ENCODE data around the gene PASD1.

The PASD1 gene

DNA sequence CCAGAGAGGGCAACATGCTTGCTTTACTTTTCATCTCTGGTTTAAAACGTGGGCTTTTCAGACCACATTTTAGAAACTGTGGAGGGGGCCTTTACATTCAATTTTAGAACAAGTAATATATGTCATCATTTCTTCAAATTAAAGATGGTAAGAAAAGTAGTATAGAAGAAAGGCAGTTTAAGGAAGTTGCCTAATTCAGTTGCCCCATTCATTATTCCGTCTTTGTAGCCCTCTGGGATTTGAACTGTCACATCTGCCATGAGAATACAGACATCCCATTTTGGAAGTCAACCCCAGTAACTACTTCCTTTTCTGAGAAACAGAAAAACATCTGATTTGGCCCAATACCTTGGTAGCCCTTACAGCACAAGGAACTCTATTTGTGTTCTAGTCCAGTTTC is 61.2 kb downstream of the PASD1 start:
- Histone ChIP-seq H3K4me2 (ENCODE audit: insufficient read depth, low read length, poor library complexity, severe bottlenecking) (no peak overlapping the region), H3K4me1 (ENCODE audit: control insufficient read depth in 2 of 2, insufficient read depth in 1 of 2, low read depth in 1 of 2, low read length in 2 of 2) (no peaks in the 10 kb centered on the region), H2BK5ac (ENCODE audit: low read length) (no peak overlapping the region), H3K9ac (ENCODE audit: low read depth, low read length, poor library complexity) (no peak overlapping the region), H3K18ac (ENCODE audit: low read length) (no peak overlapping the region), H3K27me3 (ENCODE audit: control insufficient read depth in 3 of 3, insufficient read depth in 3 of 3, low read depth in 1 of 3, low read length in 3 of 3) (peaks cover 0 to 12% (median 0%) of the 10 kb centered on the region in 3 experiments), H3K4ac (ENCODE audit: low read length) (no peak overlapping the region), H3K9me3 (replicated peaks in 1 of 2; ENCODE audit: control insufficient read depth in 2 of 2, insufficient read depth in 1 of 2, low read depth in 1 of 2, low read length in 2 of 2) (no peaks in the 10 kb centered on the region), H2AFZ (ENCODE audit: low read length) (no peak overlapping the region), H2BK12ac (ENCODE audit: low read length) (no peak overlapping the region), H2BK15ac (ENCODE audit: low read length) (no peak overlapping the region), H3K4me3 (ENCODE audit: low read length in 2 of 2) (no peak overlapping the region), H3K27ac (replicated peaks; ENCODE audit: low read length) (no peak overlapping the region), H4K8ac (ENCODE audit: low read depth, low read length) (no peak overlapping the region), H3K36me3 (replicated peaks in 1 of 2; ENCODE audit: control insufficient read depth in 2 of 2, insufficient read depth in 2 of 2, low read length in 2 of 2) (no peaks in the 10 kb centered on the region), H3K79me1 (ENCODE audit: low read depth, low read length) (no peaks in the 10 kb centered on the region), H2BK120ac (ENCODE audit: low read depth, low read length) (no peak overlapping the region), H3K23ac (ENCODE audit: low read depth, low read length, poor library complexity) (no peak overlapping the region), H3K14ac (ENCODE audit: low read length) (no peak overlapping the region), H2AK5ac (ENCODE audit: low read depth, low read length) (no peak overlapping the region), H4K91ac (ENCODE audit: low read depth, low read length, poor library complexity) (no peak overlapping the region)
- WGBS, 2 donors (ENCODE audit: extremely low coverage in 2 of 2, insufficient read length in 2 of 2, insufficient replicate concordance in 1 of 2), result no CpG with 5 or more reads among the region's 2 CpGs
- DNase-seq (ENCODE audit: low spot score), result no peak

DNA sequence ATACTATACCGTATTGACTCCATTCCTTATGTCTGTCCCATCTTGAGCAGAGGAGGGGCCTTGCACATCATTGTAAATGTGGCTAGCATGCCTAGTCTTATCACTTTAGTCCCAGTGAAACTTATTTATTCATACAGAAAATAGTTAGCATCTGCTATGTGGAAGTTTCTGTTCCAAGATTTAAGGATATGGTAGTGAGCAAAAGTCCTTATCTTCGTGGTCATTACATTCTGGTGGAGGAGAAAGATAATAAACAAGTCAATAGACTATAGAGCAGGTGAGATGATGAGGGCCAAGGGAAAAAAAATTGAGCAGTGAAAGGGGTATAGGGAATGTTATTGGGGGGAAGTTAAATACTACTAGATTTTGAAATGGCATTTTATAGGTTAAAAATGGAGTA is 68.3 kb downstream of the PASD1 start:
- no peak overlapping the region for H3K4me2 ChIP-seq (ENCODE audit: insufficient read depth, low read length, poor library complexity, severe bottlenecking)
- no peak for DNase-seq (ENCODE audit: low spot score)
- H4K8ac ChIP-seq (ENCODE audit: low read depth, low read length), result no peak overlapping the region
- H3K4me3 ChIP-seq (ENCODE audit: low read length in 2 of 2), result no peak overlapping the region
- H3K79me1 ChIP-seq (ENCODE audit: low read depth, low read length), result no peaks in the 10 kb centered on the region
- H2BK12ac ChIP-seq (ENCODE audit: low read length), result no peak overlapping the region
- no peaks in the 10 kb centered on the region for H3K4me1 ChIP-seq (ENCODE audit: control insufficient read depth in 2 of 2, insufficient read depth in 1 of 2, low read depth in 1 of 2, low read length in 2 of 2)
- H2BK5ac ChIP-seq (ENCODE audit: low read length), result no peak overlapping the region
- H2BK15ac ChIP-seq (ENCODE audit: low read length), result no peak overlapping the region
- no peak overlapping the region for H2AK5ac ChIP-seq (ENCODE audit: low read depth, low read length)
- peaks cover 0 to 7% (median 0%) of the 10 kb centered on the region in 3 experiments for H3K27me3 ChIP-seq (ENCODE audit: control insufficient read depth in 3 of 3, insufficient read depth in 3 of 3, low read depth in 1 of 3, low read length in 3 of 3)
- no peak overlapping the region for H3K18ac ChIP-seq (ENCODE audit: low read length)
- no peak overlapping the region for H4K91ac ChIP-seq (ENCODE audit: low read depth, low read length, poor library complexity)
- H3K27ac ChIP-seq (replicated peaks; ENCODE audit: low read length), result no peak overlapping the region
- no peak overlapping the region for H2AFZ ChIP-seq (ENCODE audit: low read length)
- no peak overlapping the region for H3K14ac ChIP-seq (ENCODE audit: low read length)
- WGBS, 2 donors (ENCODE audit: extremely low coverage in 2 of 2, insufficient read length in 2 of 2, insufficient replicate concordance in 1 of 2), result no CpG with 5 or more reads among the region's 2 CpGs
- no peak overlapping the region for H3K4ac ChIP-seq (ENCODE audit: low read length)
- H3K9ac ChIP-seq (ENCODE audit: low read depth, low read length, poor library complexity), result no peak overlapping the region
- no peak overlapping the region for H2BK120ac ChIP-seq (ENCODE audit: low read depth, low read length)
- no peaks in the 10 kb centered on the region for H3K36me3 ChIP-seq (replicated peaks in 1 of 2; ENCODE audit: control insufficient read depth in 2 of 2, insufficient read depth in 2 of 2, low read length in 2 of 2)
- no peaks in the 10 kb centered on the region for H3K9me3 ChIP-seq (replicated peaks in 1 of 2; ENCODE audit: control insufficient read depth in 2 of 2, insufficient read depth in 1 of 2, low read depth in 1 of 2, low read length in 2 of 2)
- no peak overlapping the region for H3K23ac ChIP-seq (ENCODE audit: low read depth, low read length, poor library complexity)

DNA sequence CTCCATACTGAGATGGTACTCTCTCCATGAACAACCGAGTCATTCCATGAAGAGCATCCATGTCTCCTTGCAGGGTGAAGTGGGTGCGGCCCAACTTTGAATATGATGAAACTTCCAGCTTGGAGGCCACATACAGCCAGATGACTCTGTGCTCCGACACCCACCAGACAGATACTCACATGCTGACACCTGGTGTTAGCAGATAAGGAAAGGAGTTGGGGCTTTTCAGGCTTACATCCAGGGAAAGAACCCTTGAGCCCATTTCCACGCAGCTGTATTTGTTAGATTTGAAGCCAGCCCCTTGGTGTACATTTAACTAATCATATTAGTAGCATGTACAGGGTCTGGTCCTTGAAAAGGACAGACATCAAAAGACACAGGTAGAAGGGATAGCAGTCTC is 69.7 kb downstream of the PASD1 start:
- DNase-seq (ENCODE audit: low spot score), result no peak
- Histone ChIP-seq H3K36me3 (replicated peaks in 1 of 2; ENCODE audit: control insufficient read depth in 2 of 2, insufficient read depth in 2 of 2, low read length in 2 of 2) (no peaks in the 10 kb centered on the region), H3K9me3 (replicated peaks in 1 of 2; ENCODE audit: control insufficient read depth in 2 of 2, insufficient read depth in 1 of 2, low read depth in 1 of 2, low read length in 2 of 2) (no peaks in the 10 kb centered on the region), H3K14ac (ENCODE audit: low read length) (no peak overlapping the region), H3K9ac (ENCODE audit: low read depth, low read length, poor library complexity) (no peak overlapping the region), H2BK15ac (ENCODE audit: low read length) (no peak overlapping the region), H4K8ac (ENCODE audit: low read depth, low read length) (no peak overlapping the region), H3K27ac (replicated peaks; ENCODE audit: low read length) (no peak overlapping the region), H3K4ac (ENCODE audit: low read length) (no peak overlapping the region), H4K91ac (ENCODE audit: low read depth, low read length, poor library complexity) (no peak overlapping the region), H3K18ac (ENCODE audit: low read length) (no peak overlapping the region), H2AK5ac (ENCODE audit: low read depth, low read length) (no peak overlapping the region), H3K79me1 (ENCODE audit: low read depth, low read length) (no peaks in the 10 kb centered on the region), H3K27me3 (ENCODE audit: control insufficient read depth in 3 of 3, insufficient read depth in 3 of 3, low read depth in 1 of 3, low read length in 3 of 3) (peaks cover 0 to 7% (median 0%) of the 10 kb centered on the region in 3 experiments), H2BK12ac (ENCODE audit: low read length) (no peak overlapping the region), H3K4me1 (ENCODE audit: control insufficient read depth in 2 of 2, insufficient read depth in 1 of 2, low read depth in 1 of 2, low read length in 2 of 2) (no peaks in the 10 kb centered on the region), H2BK5ac (ENCODE audit: low read length) (no peak overlapping the region), H2BK120ac (ENCODE audit: low read depth, low read length) (no peak overlapping the region), H3K4me2 (ENCODE audit: insufficient read depth, low read length, poor library complexity, severe bottlenecking) (no peak overlapping the region), H3K4me3 (ENCODE audit: low read length in 2 of 2) (no peak overlapping the region), H2AFZ (ENCODE audit: low read length) (no peak overlapping the region), H3K23ac (ENCODE audit: low read depth, low read length, poor library complexity) (no peak overlapping the region)
- WGBS, 2 donors (ENCODE audit: extremely low coverage in 2 of 2, insufficient read length in 2 of 2, insufficient replicate concordance in 1 of 2), result no CpG with 5 or more reads among the region's 4 CpGs

DNA sequence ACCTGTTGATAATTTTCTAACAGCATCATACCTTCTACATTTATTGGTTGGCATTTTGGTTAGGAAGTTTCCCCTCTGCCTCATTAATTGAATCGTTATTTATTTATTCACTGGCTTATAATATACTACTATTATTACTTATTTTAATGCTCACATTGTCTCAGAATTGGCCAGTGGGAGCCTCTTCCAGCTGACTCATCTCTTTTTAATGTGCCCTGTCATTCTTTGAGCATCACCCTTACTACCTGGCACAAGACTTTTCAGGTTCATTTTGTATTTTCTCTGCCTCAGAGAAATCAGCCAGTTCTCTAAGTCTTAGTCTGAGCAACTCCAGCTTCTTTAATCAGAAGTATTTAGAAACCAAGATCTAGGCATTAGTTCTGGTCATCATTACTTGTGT is 71.5 kb downstream of the PASD1 start:
- no peak overlapping the region for H2BK120ac ChIP-seq (ENCODE audit: low read depth, low read length)
- H3K9ac ChIP-seq (ENCODE audit: low read depth, low read length, poor library complexity), result no peak overlapping the region
- H3K18ac ChIP-seq (ENCODE audit: low read length), result no peak overlapping the region
- no peak for DNase-seq (ENCODE audit: low spot score)
- no peak overlapping the region for H3K4ac ChIP-seq (ENCODE audit: low read length)
- H3K27ac ChIP-seq (replicated peaks; ENCODE audit: low read length), result no peak overlapping the region
- H4K8ac ChIP-seq (ENCODE audit: low read depth, low read length), result no peak overlapping the region
- H2BK12ac ChIP-seq (ENCODE audit: low read length), result no peak overlapping the region
- no peak overlapping the region for H3K4me3 ChIP-seq (ENCODE audit: low read length in 2 of 2)
- H2AFZ ChIP-seq (ENCODE audit: low read length), result no peak overlapping the region
- no peak overlapping the region for H3K4me2 ChIP-seq (ENCODE audit: insufficient read depth, low read length, poor library complexity, severe bottlenecking)
- no peaks in the 10 kb centered on the region for H3K79me1 ChIP-seq (ENCODE audit: low read depth, low read length)
- H3K14ac ChIP-seq (ENCODE audit: low read length), result no peak overlapping the region
- H3K4me1 ChIP-seq (ENCODE audit: control insufficient read depth in 2 of 2, insufficient read depth in 1 of 2, low read depth in 1 of 2, low read length in 2 of 2), result no peaks in the 10 kb centered on the region
- H3K36me3 ChIP-seq (replicated peaks in 1 of 2; ENCODE audit: control insufficient read depth in 2 of 2, insufficient read depth in 2 of 2, low read length in 2 of 2), result no peaks in the 10 kb centered on the region
- no peaks in the 10 kb centered on the region for H3K9me3 ChIP-seq (replicated peaks in 1 of 2; ENCODE audit: control insufficient read depth in 2 of 2, insufficient read depth in 1 of 2, low read depth in 1 of 2, low read length in 2 of 2)
- peaks cover 0 to 12% (median 0%) of the 10 kb centered on the region in 3 experiments for H3K27me3 ChIP-seq (ENCODE audit: control insufficient read depth in 3 of 3, insufficient read depth in 3 of 3, low read depth in 1 of 3, low read length in 3 of 3)
- H2BK15ac ChIP-seq (ENCODE audit: low read length), result no peak overlapping the region
- no CpG with 5 or more reads among the region's 1 CpG for WGBS, 2 donors (ENCODE audit: extremely low coverage in 2 of 2, insufficient read length in 2 of 2, insufficient replicate concordance in 1 of 2)
- no peak overlapping the region for H4K91ac ChIP-seq (ENCODE audit: low read depth, low read length, poor library complexity)
- no peak overlapping the region for H2AK5ac ChIP-seq (ENCODE audit: low read depth, low read length)
- no peak overlapping the region for H3K23ac ChIP-seq (ENCODE audit: low read depth, low read length, poor library complexity)
- H2BK5ac ChIP-seq (ENCODE audit: low read length), result no peak overlapping the region
